HL-60/S4 treated with retinoic acid at 250 ng/mL for 4 days and 3 days (cell line): ENCODE measurements around the gene KRT37.
"Not testable (repeated sequence)": the region's sequence is repeated elsewhere in the genome, so short reads cannot be mapped to it uniquely, and the experiment has no call there.

Source experiments
- in situ Hi-C: fragments of 300-500 bp; cut with MboI; formaldehyde crosslinking; loops from 2 replicates; pipeline ENCODE4 v1.7.0; 2022; ENCODE audit warnings: low sequenced_read_pairs

Gene KRT37

GRCh38 chr17:41437254-41437653, 12.9 kb upstream of the KRT37 start:
- in situ Hi-C loops: no loop called here

GRCh38 chr17:41434415-41434814, 10.0 kb upstream of the KRT37 start:
- in situ Hi-C loops: no loop called here

DNA sequence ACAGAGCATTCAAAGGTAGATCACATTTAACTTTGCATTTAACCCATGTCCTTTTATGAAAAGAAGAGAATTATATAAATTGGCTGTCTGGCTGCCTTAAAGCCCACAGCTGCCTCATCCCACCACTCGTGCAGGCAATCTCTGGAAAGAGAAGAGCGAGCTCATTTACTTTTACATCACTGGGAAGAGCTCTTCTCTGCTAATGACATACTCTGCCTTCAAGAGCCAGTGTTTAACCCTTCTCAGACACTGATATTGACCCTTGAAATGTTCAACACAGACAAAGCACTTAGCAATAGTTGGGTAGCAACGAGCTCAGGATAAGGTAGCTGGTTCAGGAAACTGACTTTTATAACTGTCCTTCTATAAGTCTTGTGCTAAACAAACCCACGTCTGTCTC, 9.6 kb upstream of the KRT37 start:
- in situ Hi-C loops: no loop called here

GRCh38 chr17:41433586-41433985, 9.2 kb upstream of the KRT37 start:
- in situ Hi-C loops: no loop called here

DNA sequence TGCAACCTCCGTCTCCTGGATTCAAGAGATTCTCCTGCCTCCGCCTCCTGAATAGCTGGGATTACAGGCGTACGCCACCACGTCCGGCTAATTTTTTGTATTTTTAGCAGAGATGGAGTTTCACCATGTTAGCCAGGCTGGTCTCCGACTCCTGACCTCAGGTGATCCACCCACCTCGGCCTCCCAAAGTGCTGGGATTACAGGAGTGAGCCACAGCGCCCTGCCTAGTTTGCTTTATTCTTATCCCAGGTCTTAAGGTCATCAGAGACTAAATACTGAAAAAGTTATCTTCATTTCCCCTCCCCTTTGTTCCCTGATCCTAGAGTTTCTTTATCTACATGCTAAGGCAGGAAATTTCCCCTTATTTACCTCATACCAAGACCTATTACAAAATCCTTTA, 6.0 kb upstream of the KRT37 start:
- in situ Hi-C loops: not testable (repeated sequence)

DNA sequence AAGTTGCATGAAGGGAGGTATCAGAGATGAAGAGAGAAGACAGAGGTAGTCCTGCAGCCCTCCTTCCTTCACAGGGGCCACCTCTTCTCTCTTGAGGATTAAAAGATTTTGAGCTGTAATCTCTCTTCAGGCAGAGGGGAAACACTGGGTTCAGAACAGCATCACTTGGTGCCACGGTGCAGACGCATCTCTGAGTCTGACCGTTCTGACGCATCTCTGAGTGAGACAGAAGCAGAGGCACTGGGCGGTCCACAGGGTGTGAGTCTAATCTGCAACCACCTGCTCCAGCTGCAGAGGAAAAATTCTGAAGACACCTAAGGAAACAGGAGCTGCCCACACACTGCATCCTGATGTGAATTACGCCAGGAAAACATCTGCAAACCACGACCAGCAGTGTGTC, 5.3 kb upstream of the KRT37 start:
- in situ Hi-C loops: no loop called here

DNA sequence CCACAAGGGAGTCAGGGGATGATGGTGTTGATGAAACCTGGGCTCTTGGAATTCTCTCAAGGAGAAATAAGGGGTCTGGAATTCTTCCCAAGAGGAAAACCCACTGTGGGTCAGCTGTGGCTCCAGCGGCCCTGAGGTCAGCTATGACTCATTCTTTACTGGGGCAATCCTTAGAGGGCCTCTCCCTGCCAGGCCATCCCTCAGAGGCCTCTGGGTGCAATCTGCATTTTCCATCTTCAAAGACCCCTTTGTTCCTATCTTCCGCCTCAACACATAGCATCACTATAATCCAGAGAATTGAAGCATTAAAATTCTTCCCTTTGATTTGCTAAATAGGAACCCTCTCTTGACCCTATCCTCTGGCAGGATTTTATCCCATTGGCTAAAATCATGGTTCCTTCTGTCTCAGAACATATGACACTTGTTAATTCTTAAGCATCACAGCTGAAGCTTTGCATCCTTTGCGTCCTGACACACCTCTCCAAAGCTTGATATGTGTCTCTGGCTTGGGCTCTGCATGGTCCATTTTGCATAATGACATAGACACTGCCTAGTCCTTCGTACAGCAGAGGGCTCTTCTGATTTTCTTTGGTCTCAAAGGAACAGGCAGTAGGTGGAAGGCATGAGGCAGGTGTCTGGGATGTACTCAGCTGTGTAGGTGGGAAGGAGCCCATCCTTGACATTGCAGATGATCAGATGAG, 4.4 kb upstream of the KRT37 start:
- in situ Hi-C loops: no loop called here

DNA sequence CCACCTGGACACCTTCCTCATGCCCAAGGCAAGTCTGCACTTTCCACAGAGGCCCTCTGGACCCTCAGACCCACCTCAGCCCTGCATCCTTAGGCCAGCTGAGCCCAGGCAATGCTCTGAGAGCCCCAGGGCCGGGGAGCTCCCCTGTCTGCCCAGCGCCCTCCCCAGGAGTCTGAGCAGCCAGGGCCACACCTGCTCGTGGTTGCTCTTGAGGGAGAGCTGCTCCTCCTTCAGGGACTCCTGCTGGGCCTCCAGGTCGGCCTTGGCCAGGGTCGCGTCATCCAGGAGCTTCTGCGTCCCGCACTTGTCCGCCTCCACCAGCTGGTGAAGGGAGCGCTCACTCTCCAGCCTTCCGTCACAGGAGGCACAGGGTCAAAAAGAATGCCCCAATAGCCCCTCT, 1.8 kb downstream of the KRT37 start:
- in situ Hi-C loops: not testable (repeated sequence)

DNA sequence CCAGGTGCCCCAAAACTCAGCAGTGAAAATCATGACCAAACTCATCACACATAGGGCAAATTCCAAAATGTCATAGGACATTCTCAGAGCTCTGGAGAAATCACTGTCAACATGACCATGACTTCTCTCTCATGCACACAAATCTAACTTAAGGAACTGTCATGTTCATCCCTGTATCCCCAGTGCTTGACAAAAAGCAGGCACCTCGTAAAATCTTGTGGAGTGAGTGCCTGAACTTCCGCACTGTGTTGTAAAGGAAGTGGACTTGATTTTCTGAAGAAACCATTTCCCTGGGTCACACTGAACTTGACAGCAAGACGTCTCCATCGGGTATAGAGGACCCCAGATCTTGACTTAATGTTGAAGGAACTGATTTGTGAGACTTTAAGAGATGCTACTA, 2.8 kb downstream of the KRT37 start:
- in situ Hi-C loops: no loop called here

DNA sequence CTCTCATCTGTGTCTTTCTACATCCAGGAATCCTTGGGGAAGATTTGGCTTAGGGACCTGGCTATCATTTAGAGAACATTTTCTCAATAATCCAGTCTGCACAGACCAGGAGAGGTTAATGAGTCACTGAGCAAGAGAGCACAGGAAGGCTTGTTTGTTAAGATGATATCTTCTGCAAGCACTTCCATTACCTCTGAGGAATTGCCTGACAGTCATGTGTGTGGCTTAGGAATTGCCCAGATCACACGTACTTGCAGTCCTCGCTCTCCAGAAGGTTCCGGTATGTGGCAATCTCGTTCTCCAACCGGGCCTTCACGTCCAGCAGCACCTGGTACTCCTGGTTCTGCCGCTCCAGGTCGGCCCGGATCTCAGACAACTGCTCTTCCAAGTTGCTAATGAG, 3.3 kb downstream of the KRT37 start:
- in situ Hi-C loops: no loop called here

DNA sequence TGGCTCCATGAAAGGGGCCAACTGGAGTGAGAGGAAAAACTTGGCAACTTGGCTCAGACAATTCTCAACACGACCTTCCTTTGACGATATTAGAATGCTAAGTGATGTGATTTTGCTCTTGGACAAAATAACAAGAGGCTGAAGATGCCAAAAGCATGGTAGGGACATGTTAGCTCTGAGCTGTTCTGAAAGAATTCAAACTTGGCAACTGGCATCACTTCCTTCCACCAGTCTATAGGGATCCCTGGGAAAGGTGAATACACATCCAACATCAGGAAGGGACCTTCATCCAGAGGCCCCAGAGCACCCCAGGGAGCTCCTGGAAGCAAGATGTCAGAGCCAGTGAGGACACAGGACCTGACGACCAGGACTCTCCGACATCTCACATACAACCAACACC, 4.3 kb downstream of the KRT37 start:
- in situ Hi-C loops: no loop called here

GRCh38 chr17:41419716-41420115, 4.7 kb downstream of the KRT37 start:
- in situ Hi-C loops: no loop called here

DNA sequence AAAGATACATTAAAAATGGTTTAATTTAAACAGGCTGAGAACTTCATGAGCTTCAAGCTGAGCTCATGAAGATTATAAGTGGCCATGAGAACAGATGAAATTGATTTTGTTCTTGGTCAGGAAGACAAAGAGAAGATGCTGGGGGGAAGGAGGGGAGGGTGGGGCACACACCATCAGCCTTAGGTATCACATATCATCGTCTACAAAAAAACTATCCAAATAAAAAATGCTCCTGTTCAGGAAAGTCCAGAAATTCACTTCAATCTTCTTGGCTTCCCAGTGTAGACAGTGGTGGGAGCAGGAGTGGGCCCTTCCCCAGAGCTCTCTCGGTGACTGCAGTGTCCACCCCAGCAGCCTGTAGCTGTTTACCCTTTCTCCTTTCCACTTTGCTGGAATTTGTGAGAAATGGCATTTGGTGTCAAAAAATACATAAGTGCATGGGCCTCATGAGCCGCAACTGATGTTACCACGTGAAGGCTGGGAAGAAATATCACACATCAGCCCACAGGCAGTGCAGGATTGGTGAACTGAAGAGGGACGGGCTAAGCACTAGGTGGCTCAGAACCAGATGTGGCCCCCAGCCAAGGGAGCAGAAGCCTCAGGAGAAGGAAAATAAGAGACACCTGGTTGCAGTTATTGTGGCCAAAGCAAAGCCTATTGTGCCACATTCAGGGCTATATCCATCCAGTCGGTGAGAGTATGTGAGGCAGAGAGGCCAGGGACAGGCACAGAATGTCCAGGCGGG, 6.1 kb downstream of the KRT37 start:
- in situ Hi-C loops: no loop called here

- in situ Hi-C loops: no loop called here
These were observed 6.8 kb downstream of the KRT37 start for GRCh38 chr17:41417576-41418015.

DNA sequence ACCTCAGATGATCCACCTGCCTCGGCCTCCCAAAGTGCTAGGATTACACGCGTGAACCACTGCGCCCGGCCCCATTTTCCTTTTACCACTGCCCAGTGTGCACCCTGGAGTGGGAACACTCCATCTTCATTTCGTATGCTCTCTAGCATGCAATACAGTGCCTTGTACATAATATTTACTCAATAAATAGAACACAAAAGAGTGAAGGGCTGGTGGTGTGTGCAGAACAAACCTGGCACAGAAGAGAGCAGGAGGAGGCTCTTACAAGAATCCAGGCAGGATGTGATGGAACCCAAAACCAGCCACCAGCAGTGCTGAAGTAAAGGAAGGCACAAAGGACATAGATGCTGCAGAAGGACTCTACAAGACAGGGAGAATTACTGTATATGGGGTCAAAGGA, 7.3 kb downstream of the KRT37 start:
- in situ Hi-C loops: no loop called here

DNA sequence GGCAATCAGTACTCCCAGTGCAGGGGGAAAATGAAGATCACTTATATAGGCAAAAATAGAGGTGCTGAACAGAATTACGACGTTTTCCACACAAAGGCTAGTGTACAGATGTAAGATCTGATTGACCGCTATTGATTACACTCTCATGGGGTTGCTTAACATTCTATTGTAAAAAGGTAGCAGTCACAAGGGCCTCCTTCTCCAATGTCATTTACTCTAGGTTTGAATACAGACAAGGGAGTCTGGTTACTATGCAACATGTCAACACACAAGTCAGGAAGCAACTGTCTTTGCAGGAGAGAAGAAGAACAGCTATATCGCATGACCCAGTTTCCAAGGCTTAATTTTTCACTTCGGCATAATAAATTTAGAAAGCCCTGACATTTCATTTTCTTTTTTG, 7.9 kb downstream of the KRT37 start:
- in situ Hi-C loops: no loop called here

DNA sequence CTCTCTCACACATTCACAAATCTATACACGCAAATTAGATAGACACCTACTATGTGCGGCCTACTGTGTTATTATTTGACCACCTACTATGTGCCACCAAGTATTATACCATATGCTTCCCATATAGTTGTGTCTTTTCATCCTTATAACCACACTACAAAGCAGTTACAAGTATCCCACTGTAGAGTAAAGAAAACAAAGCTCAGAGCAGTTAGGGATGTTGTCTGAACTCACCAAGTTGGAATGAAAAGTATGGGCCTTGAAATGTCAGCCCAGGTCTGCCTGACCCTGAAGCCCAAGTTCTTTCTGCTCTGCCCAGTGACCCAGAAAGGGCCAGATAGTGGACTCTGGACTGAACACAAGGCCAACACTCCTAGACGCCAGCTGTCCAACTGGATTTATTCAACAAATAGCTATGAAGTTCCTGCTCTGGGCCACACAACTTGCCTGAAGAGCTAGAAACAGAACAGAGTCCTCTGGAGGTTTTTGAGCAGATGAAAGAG, 8.5 kb downstream of the KRT37 start:
- in situ Hi-C loops: no loop called here

DNA sequence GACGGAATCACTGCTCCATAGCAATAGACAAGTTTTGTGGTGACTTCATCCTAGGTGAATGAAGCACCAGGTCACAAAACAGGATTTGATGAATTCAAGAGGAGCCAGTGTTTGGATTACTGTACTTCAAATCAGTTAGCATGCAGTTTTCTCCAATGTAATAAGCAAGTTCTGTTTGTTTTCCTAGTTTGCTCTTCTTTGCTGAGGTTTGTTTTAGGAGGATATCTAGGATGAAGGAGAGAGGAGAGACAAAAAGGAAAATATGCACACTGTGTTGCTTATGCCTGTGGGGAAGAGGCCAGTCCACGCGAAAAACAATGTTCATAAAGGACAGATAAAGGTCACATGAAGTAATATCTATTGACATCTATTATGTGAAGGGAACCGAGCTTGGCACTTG, 9.0 kb downstream of the KRT37 start:
- in situ Hi-C loops: no loop called here

DNA sequence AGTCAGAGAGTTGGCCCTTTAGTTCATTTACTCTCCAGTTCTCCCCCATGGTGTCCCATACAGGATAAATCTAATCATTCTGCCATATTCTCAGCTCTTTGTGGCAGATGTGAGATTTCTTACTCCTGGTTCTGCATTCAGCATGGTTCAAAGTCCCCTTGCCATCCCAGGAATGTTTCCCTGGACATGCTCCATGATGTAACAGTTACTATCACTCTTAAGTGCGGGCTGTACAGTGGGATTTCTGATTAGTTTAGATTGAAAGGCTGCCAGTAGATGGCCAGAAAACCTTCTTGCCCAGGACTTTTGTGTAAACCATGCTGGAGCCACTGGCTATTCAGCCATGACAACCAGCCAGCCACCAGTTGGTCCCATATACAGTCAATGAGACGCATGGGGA, 10.4 kb downstream of the KRT37 start:
- in situ Hi-C loops: no loop called here

GRCh38 chr17:41413353-41413957, 10.9 kb downstream of the KRT37 start:
- in situ Hi-C loops: no loop called here

DNA sequence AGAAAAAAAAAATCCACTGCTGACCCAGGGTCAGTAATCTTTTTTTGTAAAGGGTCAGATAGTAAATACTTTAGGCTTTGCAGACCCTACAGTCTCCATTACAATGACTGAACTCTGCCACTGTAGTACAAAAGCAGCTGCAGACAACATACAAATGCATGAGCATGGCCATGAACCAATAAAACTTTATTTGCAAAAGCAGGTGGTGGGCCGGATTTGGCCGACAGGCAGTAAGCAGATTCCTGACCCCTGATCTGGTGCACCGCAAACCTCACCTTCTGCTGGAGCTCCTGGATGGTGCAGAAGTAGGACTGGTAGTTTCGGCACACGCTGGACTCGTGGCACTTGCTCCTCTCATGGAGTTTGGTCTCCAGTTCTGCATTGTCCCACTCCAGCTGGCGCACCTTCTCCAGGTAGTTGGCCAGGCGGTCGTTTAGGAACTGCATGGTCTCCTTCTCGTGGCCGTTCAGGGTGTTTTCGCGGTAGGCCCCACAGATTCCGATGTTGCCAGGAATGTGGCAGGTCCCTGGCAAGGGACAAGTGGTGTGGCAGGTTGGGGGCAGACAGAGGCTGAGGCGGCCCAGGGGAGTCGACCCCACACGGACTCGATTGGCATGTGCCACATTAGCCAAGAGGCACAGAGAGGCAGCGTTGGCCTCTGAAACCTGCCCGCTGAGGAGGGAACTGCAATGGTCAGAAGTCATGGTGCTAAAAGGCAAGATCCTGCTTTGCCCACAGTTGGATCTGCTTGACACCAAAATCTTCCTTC, 13.1 kb downstream of the KRT37 start:
- in situ Hi-C loops: no loop called here
